ENCODE measurements around the gene ABCF1. TPM values are rescaled to one million over a fixed set of nuclear protein-coding genes. Genes with fewer than 3 reads are reported as not detected.

The ABCF1 gene
- total and polyA plus RNA-seq, 9 of the 15 experiments (the other 6 are each of a cell fraction or from before 2014, with no cell fraction given), result 41.6 to 193 (median 102) TPM

DNA sequence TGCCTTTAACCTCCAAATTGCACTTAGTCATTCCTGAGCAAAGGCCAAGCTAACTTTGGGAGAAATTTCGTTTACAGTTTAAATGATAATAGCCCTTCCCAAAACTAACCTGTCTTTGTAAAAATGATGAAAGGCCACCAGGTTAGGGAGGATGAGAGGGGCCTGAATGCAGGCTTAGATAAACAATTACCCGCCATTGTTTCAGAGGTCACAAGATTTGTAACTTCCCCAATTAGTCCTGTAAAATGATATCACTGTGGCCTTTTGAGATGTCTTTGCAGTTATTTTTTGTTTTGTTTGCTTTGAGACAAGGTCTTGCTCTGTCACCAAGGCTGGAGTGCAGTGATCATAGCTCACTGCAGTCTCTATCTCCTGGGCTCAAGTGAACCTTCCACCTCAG, 41.2 kb upstream of the ABCF1 start (continued):
- TF ChIP-seq SMC3 (conservative IDR thresholded peaks at IDR 0.05; ENCODE audit: insufficient read depth, low read depth, low read length) (no peak), KAT7 (CRISPR knock-in tag; IDR thresholded peaks at IDR 0.05; ENCODE audit: borderline replicate concordance) (no peak), ETV5 (CRISPR knock-in tag; IDR thresholded peaks at IDR 0.05; ENCODE audit: low read depth) (no peak), ZNF707 (CRISPR knock-in tag; conservative IDR thresholded peaks at IDR 0.05) (no peak), PHF21A (IDR thresholded peaks at IDR 0.05; ENCODE audit: borderline replicate concordance, low read depth) (no peak), LCOR (CRISPR knock-in tag; IDR thresholded peaks at IDR 0.05) (peak; percentile 88), DEAF1 (CRISPR knock-in tag; IDR thresholded peaks at IDR 0.05) (no peak), MAFK (IDR thresholded peaks at IDR 0.05; ENCODE audit: low read length) (no peak), MAZ (CRISPR knock-in tag; conservative IDR thresholded peaks at IDR 0.05 in 1 of 2, IDR thresholded peaks at IDR 0.05 in 1 of 2) (no peak), POLR3G (IDR thresholded peaks at IDR 0.05; ENCODE audit: extremely low read depth, insufficient read length, insufficient replicate concordance) (no peak), TAF1 (IDR thresholded peaks at IDR 0.05; ENCODE audit: control insufficient read depth, extremely low read depth, insufficient read depth, low read length, severe bottlenecking) (no peak), TEAD4 (IDR thresholded peaks at IDR 0.05; ENCODE audit: low read length) (peak; percentile 19; the same call in 1 of the 2 replicates), TEAD4 (CRISPR knock-in tag; IDR thresholded peaks at IDR 0.05; ENCODE audit: borderline replicate concordance) (no peak), PPARD (CRISPR knock-in tag; IDR thresholded peaks at IDR 0.05) (no peak), NFE2 (IDR thresholded peaks at IDR 0.05; ENCODE audit: low read depth) (0 out of 2 replicates have a peak, but pooled peaks have one; percentile 39), SUPT5H (IDR thresholded peaks at IDR 0.05) (no peak), CREBBP (IDR thresholded peaks at IDR 0.05; ENCODE audit: low read depth, low read length) (no peak), FOXK2 (conservative IDR thresholded peaks at IDR 0.05 in 1 of 2, IDR thresholded peaks at IDR 0.05 in 1 of 2; ENCODE audit: low read depth in 2 of 2) (no peak)
- TF ChIP-seq, protein P1, sequence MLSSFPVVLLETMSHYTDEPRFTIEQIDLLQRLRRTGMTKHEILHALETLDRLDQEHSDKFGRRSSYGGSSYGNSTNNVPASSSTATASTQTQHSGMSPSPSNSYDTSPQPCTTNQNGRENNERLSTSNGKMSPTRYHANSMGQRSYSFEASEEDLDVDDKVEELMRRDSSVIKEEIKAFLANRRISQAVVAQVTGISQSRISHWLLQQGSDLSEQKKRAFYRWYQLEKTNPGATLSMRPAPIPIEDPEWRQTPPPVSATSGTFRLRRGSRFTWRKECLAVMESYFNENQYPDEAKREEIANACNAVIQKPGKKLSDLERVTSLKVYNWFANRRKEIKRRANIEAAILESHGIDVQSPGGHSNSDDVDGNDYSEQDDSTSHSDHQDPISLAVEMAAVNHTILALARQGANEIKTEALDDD (IDR thresholded peaks at IDR 0.05), result peak; percentile 55; the same call in 1 of the 2 replicates

Measured in K562 (cell line).